MCF 10A (cell line): ENCODE measurements around the gene MGAT4B. TPM values are rescaled to one million over a fixed set of nuclear protein-coding genes. Genes with fewer than 3 reads are reported as not detected.
A peak's percentile ranks its signal among the peaks of the same experiment; 100 is the strongest.

Source experiments
- BruUV-seq: library from RNA; stranded (reverse); fragments of 400-500 nt; replicated peaks from 2 replicates; lab custom pipeline; 2021; lab: Mats Ljungman, UMichigan
- CTCF ChIA-PET: fragments of 300-600 bp; sonication (Branson Sonifier 250); formaldehyde crosslinking; extraction: SDS; loops from one replicate; lab custom pipeline; 2021; ENCODE audit warnings: antibody characterized with exemption, inconsistent platforms; lab: Yijun Ruan, JAX
- POLR2A ChIA-PET: fragments of 300-600, 350-650 bp; sonication (Branson Sonifier 250); formaldehyde crosslinking; extraction: SDS; loops from one replicate; lab custom pipeline; 2020; ENCODE audit warnings: antibody characterized with exemption, inconsistent platforms; lab: Yijun Ruan, JAX
- DNase-seq: peaks from one replicate; pipeline ENCODE4 v3.0.0-alpha.2; 2018; ENCODE audit not compliant: unreplicated experiment
- H3K27ac Mint-ChIP-seq: one replicate; pipeline ENCODE4 v1.8.0; 2022; ENCODE audit warnings: mild to moderate bottlenecking, low read depth, mixed read lengths; ENCODE audit not compliant: unreplicated experiment
- H3K27me3 Mint-ChIP-seq: one replicate; pipeline ENCODE4 v1.8.0; 2022; ENCODE audit warnings: mixed read lengths; ENCODE audit not compliant: insufficient read depth, unreplicated experiment
- H3K36me3 Mint-ChIP-seq: one replicate; pipeline ENCODE4 v1.8.0; 2022; ENCODE audit warnings: mild to moderate bottlenecking, moderate library complexity, mixed read lengths; ENCODE audit not compliant: insufficient read depth, unreplicated experiment
- H3K4me1 Mint-ChIP-seq: one replicate; pipeline ENCODE4 v1.8.0; 2022; ENCODE audit warnings: mixed read lengths; ENCODE audit not compliant: insufficient read depth, unreplicated experiment
- H3K4me3 Mint-ChIP-seq: one replicate; pipeline ENCODE4 v1.8.0; 2022; ENCODE audit warnings: mild to moderate bottlenecking, moderate library complexity, mixed read lengths; ENCODE audit not compliant: unreplicated experiment
- H3K9me3 Mint-ChIP-seq: one replicate; pipeline ENCODE4 v1.8.0; 2022; ENCODE audit warnings: mixed read lengths; ENCODE audit not compliant: unreplicated experiment
- intact Hi-C: fragments of 100-400 bp; cut with micrococcal nuclease; formaldehyde crosslinking; loops from 2 replicates; pipeline ENCODE4 v1.14.1; 2022
- total RNA-seq: library from RNA; stranded (reverse); gene quantifications from 2 replicates; pipeline ENCODE4 v1.2.3, GENCODE V29; 2022
- TF ChIP-seq, protein P1 (sequence below): fragments of 200-600 bp; IDR thresholded peaks from one replicate; pipeline ENCODE4 v1.8.0; 2022; ENCODE audit warnings: antibody characterized with exemption, mild to moderate bottlenecking; ENCODE audit not compliant: unreplicated experiment

Gene MGAT4B
- total RNA-seq, 1 experiment from 2014 or later, result 153 TPM

GRCh38 chr5:179827680-179828079 is 21.0 kb upstream of the MGAT4B start:
- DNase-seq, result no peak
- H3K36me3 Mint-ChIP-seq, result peaks cover 100% of the 10 kb centered on the region
- H3K27ac Mint-ChIP-seq, result no peak overlapping the region
- BruUV-seq, result no TSS peak
- TF ChIP-seq, protein P1, sequence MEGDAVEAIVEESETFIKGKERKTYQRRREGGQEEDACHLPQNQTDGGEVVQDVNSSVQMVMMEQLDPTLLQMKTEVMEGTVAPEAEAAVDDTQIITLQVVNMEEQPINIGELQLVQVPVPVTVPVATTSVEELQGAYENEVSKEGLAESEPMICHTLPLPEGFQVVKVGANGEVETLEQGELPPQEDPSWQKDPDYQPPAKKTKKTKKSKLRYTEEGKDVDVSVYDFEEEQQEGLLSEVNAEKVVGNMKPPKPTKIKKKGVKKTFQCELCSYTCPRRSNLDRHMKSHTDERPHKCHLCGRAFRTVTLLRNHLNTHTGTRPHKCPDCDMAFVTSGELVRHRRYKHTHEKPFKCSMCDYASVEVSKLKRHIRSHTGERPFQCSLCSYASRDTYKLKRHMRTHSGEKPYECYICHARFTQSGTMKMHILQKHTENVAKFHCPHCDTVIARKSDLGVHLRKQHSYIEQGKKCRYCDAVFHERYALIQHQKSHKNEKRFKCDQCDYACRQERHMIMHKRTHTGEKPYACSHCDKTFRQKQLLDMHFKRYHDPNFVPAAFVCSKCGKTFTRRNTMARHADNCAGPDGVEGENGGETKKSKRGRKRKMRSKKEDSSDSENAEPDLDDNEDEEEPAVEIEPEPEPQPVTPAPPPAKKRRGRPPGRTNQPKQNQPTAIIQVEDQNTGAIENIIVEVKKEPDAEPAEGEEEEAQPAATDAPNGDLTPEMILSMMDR, result no peak
- H3K27me3 Mint-ChIP-seq, result no peaks in the 10 kb centered on the region
- H3K4me1 Mint-ChIP-seq, result peaks cover 25% of the 10 kb centered on the region
- H3K9me3 Mint-ChIP-seq, result no peaks in the 10 kb centered on the region
- ChIA-PET POLR2A (interaction anchor here (0.9 to 1.3 kb wide), 2 partner anchors 9 to 64 kb away, joined by 4 read pairs; no protein-coding TSS in a partner anchor), CTCF (interaction anchor here (0.6 kb wide), 1 partner anchor 55 kb away, joined by 4 read pairs; no protein-coding TSS in a partner anchor)
- intact Hi-C loops, result no loop called here
- H3K4me3 Mint-ChIP-seq, result no peak overlapping the region

- DNase-seq, result no peak
- no peak overlapping the region for H3K4me3 Mint-ChIP-seq
- no TSS peak for BruUV-seq
- intact Hi-C loops, result no loop called here
- no peak overlapping the region for H3K27ac Mint-ChIP-seq
- ChIA-PET POLR2A (interaction anchor here (0.6 to 1.0 kb wide), 2 partner anchors 12 to 39 kb away, joined by 3 to 5 read pairs; no protein-coding TSS in a partner anchor), CTCF (interaction anchor here (0.7 kb wide), 1 partner anchor 34 kb away, joined by 3 read pairs; no protein-coding TSS in a partner anchor)
- H3K4me1 Mint-ChIP-seq, result peaks cover 35% of the 10 kb centered on the region
- H3K27me3 Mint-ChIP-seq, result no peaks in the 10 kb centered on the region
- H3K36me3 Mint-ChIP-seq, result peaks cover 96% of the 10 kb centered on the region
- TF ChIP-seq, protein P1, result no peak
- H3K9me3 Mint-ChIP-seq, result no peaks in the 10 kb centered on the region
Measured at GRCh38 chr5:179825655-179826182, 19.1 kb upstream of the MGAT4B start.

DNA sequence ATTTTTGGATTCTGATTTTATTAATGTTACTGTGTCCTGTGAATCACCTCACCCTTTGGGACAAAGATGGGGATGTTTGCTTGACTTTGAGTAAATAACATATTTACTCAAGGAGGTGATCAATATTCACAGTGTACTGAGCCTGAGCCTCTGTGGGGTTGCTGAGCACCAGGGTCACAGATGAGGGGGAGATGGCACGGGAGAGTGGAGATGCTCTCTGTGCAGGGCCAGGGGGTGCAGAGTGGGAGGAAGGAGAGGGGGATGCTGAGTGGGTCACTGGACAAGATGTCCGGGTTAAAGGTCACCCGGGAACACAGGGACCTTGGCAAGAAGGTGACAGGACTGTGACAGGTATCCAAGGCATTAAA is 18.1 kb upstream of the MGAT4B start:
- no peaks in the 10 kb centered on the region for H3K27me3 Mint-ChIP-seq
- H3K36me3 Mint-ChIP-seq, result peaks cover 94% of the 10 kb centered on the region
- DNase-seq, result no peak
- intact Hi-C loops, result no loop called here
- peak overlapping the region; percentile 26 for H3K27ac Mint-ChIP-seq
- POLR2A ChIA-PET, result interaction anchor here (0.8 kb wide), 2 partner anchors 32 to 34 kb away, joined by 3 to 4 read pairs; partner anchors contain the start of gene MRNIP
- BruUV-seq, result no TSS peak
- H3K9me3 Mint-ChIP-seq, result no peaks in the 10 kb centered on the region
- CTCF ChIA-PET, result interaction anchor here (0.6 kb wide), 1 partner anchor 27 kb away, joined by 3 read pairs; no protein-coding TSS in a partner anchor
- H3K4me3 Mint-ChIP-seq, result peak overlapping the region; percentile 94
- H3K4me1 Mint-ChIP-seq, result peaks cover 42% of the 10 kb centered on the region
- TF ChIP-seq, protein P1, result no peak

DNA sequence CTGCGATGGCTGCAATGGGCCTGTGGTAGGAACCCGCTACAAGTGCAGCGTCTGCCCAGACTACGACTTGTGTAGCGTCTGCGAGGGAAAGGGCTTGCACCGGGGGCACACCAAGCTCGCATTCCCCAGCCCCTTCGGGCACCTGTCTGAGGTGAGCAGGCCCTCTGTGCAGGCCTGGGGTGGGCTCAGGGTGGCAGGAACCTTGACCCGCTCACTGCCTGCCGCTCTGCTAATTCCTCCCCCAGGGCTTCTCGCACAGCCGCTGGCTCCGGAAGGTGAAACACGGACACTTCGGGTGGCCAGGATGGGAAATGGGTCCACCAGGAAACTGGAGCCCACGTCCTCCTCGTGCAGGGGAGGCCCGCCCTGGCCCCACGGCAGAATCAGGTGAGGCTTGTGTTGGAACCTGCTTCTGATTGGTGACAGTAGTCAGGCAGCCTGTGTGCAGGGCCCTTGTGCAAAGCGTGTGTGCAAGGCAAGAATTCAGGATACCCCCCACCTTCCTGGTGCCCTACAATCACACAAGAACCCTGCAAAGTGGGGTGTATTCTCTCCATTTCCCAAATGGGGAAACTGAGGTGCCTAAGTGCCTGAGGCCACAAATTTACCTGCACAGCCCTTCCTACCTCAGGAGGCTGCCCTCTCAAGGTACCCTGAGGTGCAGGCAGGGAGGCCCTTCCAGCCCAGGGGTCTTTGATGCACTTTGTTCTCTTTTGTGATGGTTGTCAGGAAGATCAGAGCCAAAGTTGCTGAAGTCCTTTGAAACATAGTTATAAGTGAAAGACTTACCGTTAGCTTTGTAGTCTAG is 17.5 kb upstream of the MGAT4B start:
- peaks cover 90% of the 10 kb centered on the region for H3K36me3 Mint-ChIP-seq
- POLR2A ChIA-PET, result interaction anchor here (0.8 kb wide), 2 partner anchors 33 to 34 kb away, joined by 3 to 4 read pairs; partner anchors contain the start of gene MRNIP
- CTCF ChIA-PET, result interaction anchor here (0.6 to 1.5 kb wide), 2 partner anchors 8 to 122 kb away, joined by 3 to 4 read pairs; no protein-coding TSS in a partner anchor
- BruUV-seq, result no TSS peak
- H3K9me3 Mint-ChIP-seq, result no peaks in the 10 kb centered on the region
- intact Hi-C loops, result no loop called here
- H3K4me3 Mint-ChIP-seq, result peak overlapping the region; percentile 94
- H3K27ac Mint-ChIP-seq, result peak overlapping the region; percentile 26
- no peak for DNase-seq
- TF ChIP-seq, protein P1, result no peak
- H3K27me3 Mint-ChIP-seq, result no peaks in the 10 kb centered on the region
- H3K4me1 Mint-ChIP-seq, result peaks cover 41% of the 10 kb centered on the region
